HAP-1 (cell line): ENCODE results near the gene CLCA4.
"Not testable (repeated sequence)": the region's sequence is repeated elsewhere in the genome, so short reads cannot be mapped to it uniquely, and the experiment has no call there.

Source experiments
- DNase-seq, 2 experiments: peaks; one replicate each; pipeline ENCODE4 v3.0.0-alpha.2; 2016 to 2020; ENCODE audit warnings: low spot score in 2 of 2
- H3K27me3 ChIP-seq: fragments of 250-450 bp; sonication (Bioruptor Pico); 2 replicates; pipeline ENCODE4 v1.5.1; 2020; ENCODE audit warnings: low read depth, mild to moderate bottlenecking, moderate library complexity
- H3K36me3 ChIP-seq: fragments of 250-450 bp; sonication (Bioruptor Pico); replicated peaks from 2 replicates; pipeline ENCODE4 v1.5.1; 2020; ENCODE audit warnings: mild to moderate bottlenecking
- H3K4me1 ChIP-seq: fragments of 250-450 bp; sonication (Bioruptor Pico); 2 replicates; pipeline ENCODE4 v1.5.1; 2020; ENCODE audit warnings: mild to moderate bottlenecking
- H3K4me3 ChIP-seq: fragments of 250-450 bp; sonication (Bioruptor Pico); 2 replicates; pipeline ENCODE4 v1.5.1; 2020; ENCODE audit warnings: mild to moderate bottlenecking, moderate library complexity
- H3K9me3 ChIP-seq: fragments of 250-450 bp; sonication (Bioruptor Pico); 2 replicates; pipeline ENCODE4 v1.5.1; 2020; ENCODE audit warnings: mild to moderate bottlenecking, moderate library complexity
- in situ Hi-C: fragments of 300-500 bp; cut with MboI; formaldehyde crosslinking; loops from 3 replicates; pipeline ENCODE4 v1.14.3; 2020; ENCODE audit warnings: low sequenced_read_pairs, inconsistent platforms, mixed read lengths

The CLCA4 gene

GRCh38 chr1:86546787-86547221, at the start of gene CLCA4:
Gene CLCA4 (plus strand): TSS chr1:86547078. CDS start chr1:86547120, 42 bp downstream.
- in situ Hi-C loops, result no loop called here
- peak in 1 of 2 experiments; percentile 48 for DNase-seq
- Histone ChIP-seq H3K9me3 (no peaks in the 10 kb centered on the region), H3K27me3 (no peaks in the 10 kb centered on the region), H3K4me3 (no peak within 1 kb of the TSS), H3K4me1 (peaks cover 17% of the 10 kb centered on the region), H3K36me3 (no peaks in the 10 kb centered on the region)

- DNase-seq, result no peak
- no peak overlapping the region for H3K4me3 ChIP-seq
- no peaks in the 10 kb centered on the region for H3K36me3 ChIP-seq
- in situ Hi-C loops, result no loop called here
- H3K9me3 ChIP-seq, result no peaks in the 10 kb centered on the region
- no peaks in the 10 kb centered on the region for H3K4me1 ChIP-seq
- no peaks in the 10 kb centered on the region; the same call in 1 of the 2 replicates for H3K27me3 ChIP-seq
Measured at GRCh38 chr1:86498281-86498680, 48.6 kb upstream of the CLCA4 start.

- H3K27me3 ChIP-seq, result no peaks in the 10 kb centered on the region; the same call in 1 of the 2 replicates
- H3K4me3 ChIP-seq, result no peak overlapping the region
- no peaks in the 10 kb centered on the region for H3K36me3 ChIP-seq
- DNase-seq, result peak in 1 of 2 experiments; percentile 43
- no peaks in the 10 kb centered on the region for H3K9me3 ChIP-seq
- in situ Hi-C loops, result no loop called here
- no peaks in the 10 kb centered on the region for H3K4me1 ChIP-seq
Measured at GRCh38 chr1:86499987-86500593, 46.8 kb upstream of the CLCA4 start.

GRCh38 chr1:86500714-86501113, 46.2 kb upstream of the CLCA4 start:
- Histone ChIP-seq H3K36me3 (no peaks in the 10 kb centered on the region), H3K9me3 (no peaks in the 10 kb centered on the region), H3K4me3 (no peak overlapping the region), H3K4me1 (no peaks in the 10 kb centered on the region), H3K27me3 (no peaks in the 10 kb centered on the region; the same call in 1 of the 2 replicates)
- DNase-seq, result no peak
- in situ Hi-C loops, result no loop called here

- H3K4me1 ChIP-seq, H3K36me3 ChIP-seq, H3K27me3 ChIP-seq, H3K9me3 ChIP-seq, in situ Hi-C loops: not testable (repeated sequence)
- H3K4me3 ChIP-seq, result peak overlapping the region; percentile 14
- peak in 1 of 2 experiments; percentile 53 for DNase-seq
Measured at GRCh38 chr1:86502125-86502646, 44.7 kb upstream of the CLCA4 start.

GRCh38 chr1:86502721-86503405, 44.0 kb upstream of the CLCA4 start:
- DNase-seq, result peak in 1 of 2 experiments; percentile 45
- in situ Hi-C loops, result no loop called here
- Histone ChIP-seq H3K4me3 (no peak overlapping the region), H3K4me1 (no peaks in the 10 kb centered on the region), H3K9me3 (no peaks in the 10 kb centered on the region), H3K36me3 (no peaks in the 10 kb centered on the region), H3K27me3 (no peaks in the 10 kb centered on the region)

GRCh38 chr1:86503406-86504136, 43.3 kb upstream of the CLCA4 start:
- Histone ChIP-seq H3K36me3 (no peaks in the 10 kb centered on the region), H3K4me1 (no peaks in the 10 kb centered on the region), H3K9me3 (no peaks in the 10 kb centered on the region), H3K4me3 (no peak overlapping the region), H3K27me3 (no peaks in the 10 kb centered on the region)
- DNase-seq, result no peak
- in situ Hi-C loops, result no loop called here

- H3K9me3 ChIP-seq, result no peaks in the 10 kb centered on the region
- no peak overlapping the region for H3K4me3 ChIP-seq
- H3K27me3 ChIP-seq, result no peaks in the 10 kb centered on the region
- in situ Hi-C loops, result no loop called here
- H3K36me3 ChIP-seq, result no peaks in the 10 kb centered on the region
- DNase-seq, result no peak
- H3K4me1 ChIP-seq, result no peaks in the 10 kb centered on the region
Measured at GRCh38 chr1:86504137-86504479, 42.8 kb upstream of the CLCA4 start.

- DNase-seq, result no peak
- H3K4me3 ChIP-seq, result no peak overlapping the region
- H3K4me1 ChIP-seq, result no peaks in the 10 kb centered on the region
- no peaks in the 10 kb centered on the region for H3K36me3 ChIP-seq
- no peaks in the 10 kb centered on the region for H3K27me3 ChIP-seq
- in situ Hi-C loops, result no loop called here
- no peaks in the 10 kb centered on the region for H3K9me3 ChIP-seq
Measured at GRCh38 chr1:86504895-86505563, 41.8 kb upstream of the CLCA4 start.

GRCh38 chr1:86505564-86505902, 41.3 kb upstream of the CLCA4 start:
- no peaks in the 10 kb centered on the region for H3K36me3 ChIP-seq
- in situ Hi-C loops, result no loop called here
- no peaks in the 10 kb centered on the region for H3K27me3 ChIP-seq
- no peak overlapping the region for H3K4me3 ChIP-seq
- H3K4me1 ChIP-seq, result no peaks in the 10 kb centered on the region
- no peaks in the 10 kb centered on the region for H3K9me3 ChIP-seq
- no peak for DNase-seq

GRCh38 chr1:86507935-86508582, 38.8 kb upstream of the CLCA4 start:
- H3K27me3 ChIP-seq, result no peaks in the 10 kb centered on the region
- no peaks in the 10 kb centered on the region for H3K36me3 ChIP-seq
- DNase-seq, result no peak
- in situ Hi-C loops, result no loop called here
- H3K4me1 ChIP-seq, result no peaks in the 10 kb centered on the region
- H3K4me3 ChIP-seq, result no peak overlapping the region
- H3K9me3 ChIP-seq, result no peaks in the 10 kb centered on the region

- Histone ChIP-seq H3K27me3 (no peaks in the 10 kb centered on the region), H3K36me3 (no peaks in the 10 kb centered on the region), H3K4me3 (no peak overlapping the region), H3K9me3 (no peaks in the 10 kb centered on the region), H3K4me1 (no peaks in the 10 kb centered on the region)
- in situ Hi-C loops, result no loop called here
- no peak for DNase-seq
Measured at GRCh38 chr1:86508583-86508969, 38.3 kb upstream of the CLCA4 start.

GRCh38 chr1:86515597-86515996, 31.3 kb upstream of the CLCA4 start:
- no peaks in the 10 kb centered on the region for H3K27me3 ChIP-seq
- in situ Hi-C loops, result no loop called here
- H3K9me3 ChIP-seq, result no peaks in the 10 kb centered on the region
- peak in 1 of 2 experiments; percentile 52 for DNase-seq
- no peaks in the 10 kb centered on the region for H3K4me1 ChIP-seq
- H3K36me3 ChIP-seq, result no peaks in the 10 kb centered on the region
- no peak overlapping the region for H3K4me3 ChIP-seq
